ENCODE results near the gene CRYBB1. TPM values are rescaled to one million over a fixed set of nuclear protein-coding genes. Genes with fewer than 3 reads are reported as not detected.

Gene CRYBB1
- total RNA-seq, 3 donors from 2014 or later (not counting 1 experiment from before 2014, with no cell fraction given), result not detected

DNA sequence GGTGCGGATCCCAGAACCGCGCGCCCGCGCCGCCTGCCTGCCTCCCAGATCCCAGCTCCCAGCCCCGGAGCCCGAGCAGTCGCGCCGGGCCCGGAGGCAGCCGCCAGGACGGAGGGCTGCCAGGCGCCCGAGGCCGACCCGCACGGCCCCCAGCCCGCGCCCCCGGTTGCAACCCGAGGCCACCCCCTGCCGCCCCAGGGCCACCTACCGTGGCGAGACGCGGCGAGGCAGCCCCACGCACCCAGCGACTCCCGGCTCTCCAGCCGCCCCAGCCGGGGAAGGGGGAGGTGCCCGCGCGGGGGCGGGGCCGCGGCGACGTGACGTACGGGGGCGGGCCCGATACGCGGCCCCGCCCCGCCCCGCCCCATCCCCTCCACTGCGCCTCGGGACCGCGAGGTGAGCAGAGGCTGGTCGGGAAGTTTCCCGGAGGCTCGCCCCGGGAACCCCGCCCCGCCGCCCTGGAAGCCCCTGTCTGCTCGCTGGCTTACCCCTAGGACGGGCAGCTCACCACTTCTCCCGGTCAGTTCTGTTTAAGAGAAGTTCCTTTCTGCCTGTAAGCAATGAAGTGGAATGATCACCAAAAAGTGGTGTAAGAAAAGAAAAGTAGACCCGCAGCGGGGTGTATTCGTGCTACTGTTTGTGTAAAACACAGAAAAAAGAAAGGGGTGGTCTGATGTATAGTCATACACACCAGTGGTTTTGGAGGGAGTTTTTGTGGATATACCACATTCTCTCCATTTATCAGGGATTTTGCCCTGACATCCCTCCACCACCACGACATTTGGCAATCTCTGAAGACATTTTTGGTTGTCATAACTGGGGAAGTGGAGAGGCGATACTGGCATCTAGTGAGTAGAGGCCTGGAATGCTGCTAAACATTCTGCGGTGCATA lies 27.7 kb downstream of the CRYBB1 start, which contains the start of gene TPST2:
Gene TPST2 (minus strand): TSS at position 288 of the 892 bp plus-strand sequence. CDS start 48,502 bp downstream, outside the sequence.
- peaks cover 83% of the 10 kb centered on the region for H3K4me1 ChIP-seq (ENCODE audit: control insufficient read depth, insufficient read depth, low read length)
- H3K27me3 ChIP-seq (ENCODE audit: control insufficient read depth, insufficient read depth, low read length), result no peaks in the 10 kb centered on the region
- H3K4me1 Mint-ChIP-seq, result peaks cover 66 to 77% of the 10 kb centered on the region in 2 donors
- peak within 1 kb of the TSS; percentile 94 for H3K4me3 Mint-ChIP-seq
- no peaks in the 10 kb centered on the region for H3K27me3 Mint-ChIP-seq (ENCODE audit: low read depth in 2 of 2)
- TF ChIP-seq, protein P1, sequence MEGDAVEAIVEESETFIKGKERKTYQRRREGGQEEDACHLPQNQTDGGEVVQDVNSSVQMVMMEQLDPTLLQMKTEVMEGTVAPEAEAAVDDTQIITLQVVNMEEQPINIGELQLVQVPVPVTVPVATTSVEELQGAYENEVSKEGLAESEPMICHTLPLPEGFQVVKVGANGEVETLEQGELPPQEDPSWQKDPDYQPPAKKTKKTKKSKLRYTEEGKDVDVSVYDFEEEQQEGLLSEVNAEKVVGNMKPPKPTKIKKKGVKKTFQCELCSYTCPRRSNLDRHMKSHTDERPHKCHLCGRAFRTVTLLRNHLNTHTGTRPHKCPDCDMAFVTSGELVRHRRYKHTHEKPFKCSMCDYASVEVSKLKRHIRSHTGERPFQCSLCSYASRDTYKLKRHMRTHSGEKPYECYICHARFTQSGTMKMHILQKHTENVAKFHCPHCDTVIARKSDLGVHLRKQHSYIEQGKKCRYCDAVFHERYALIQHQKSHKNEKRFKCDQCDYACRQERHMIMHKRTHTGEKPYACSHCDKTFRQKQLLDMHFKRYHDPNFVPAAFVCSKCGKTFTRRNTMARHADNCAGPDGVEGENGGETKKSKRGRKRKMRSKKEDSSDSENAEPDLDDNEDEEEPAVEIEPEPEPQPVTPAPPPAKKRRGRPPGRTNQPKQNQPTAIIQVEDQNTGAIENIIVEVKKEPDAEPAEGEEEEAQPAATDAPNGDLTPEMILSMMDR (IDR thresholded peaks at IDR 0.05), result no peak
- H3K9me3 Mint-ChIP-seq, result no peaks in the 10 kb centered on the region
- H3K9me3 ChIP-seq (ENCODE audit: control insufficient read depth, insufficient read depth, low read length), result no peaks in the 10 kb centered on the region
- H3K4me3 ChIP-seq (ENCODE audit: low read length), result peak within 1 kb of the TSS; percentile 83
- WGBS (ENCODE audit: insufficient coverage), result 0% methylated on average over 70 of the region's 72 CpGs
- intact Hi-C loops (cut with micrococcal nuclease), result loop anchor here (1.0 to 5.0 kb wide), 4 partner anchors 43 to 88 kb away; no protein-coding TSS in a partner anchor
- peak within 1 kb of the TSS; percentile 92 to 94 for H3K27ac Mint-ChIP-seq
- H3K36me3 ChIP-seq (ENCODE audit: control insufficient read depth, insufficient read depth, low read length), result no peaks in the 10 kb centered on the region
- peak; percentile 73 to 89 (median 77) for ATAC-seq
- H3K27ac ChIP-seq (ENCODE audit: low read length), result peak within 1 kb of the TSS; percentile 81
- no peaks in the 10 kb centered on the region for H3K36me3 Mint-ChIP-seq
- peak; percentile 79 to 91 for DNase-seq

DNA sequence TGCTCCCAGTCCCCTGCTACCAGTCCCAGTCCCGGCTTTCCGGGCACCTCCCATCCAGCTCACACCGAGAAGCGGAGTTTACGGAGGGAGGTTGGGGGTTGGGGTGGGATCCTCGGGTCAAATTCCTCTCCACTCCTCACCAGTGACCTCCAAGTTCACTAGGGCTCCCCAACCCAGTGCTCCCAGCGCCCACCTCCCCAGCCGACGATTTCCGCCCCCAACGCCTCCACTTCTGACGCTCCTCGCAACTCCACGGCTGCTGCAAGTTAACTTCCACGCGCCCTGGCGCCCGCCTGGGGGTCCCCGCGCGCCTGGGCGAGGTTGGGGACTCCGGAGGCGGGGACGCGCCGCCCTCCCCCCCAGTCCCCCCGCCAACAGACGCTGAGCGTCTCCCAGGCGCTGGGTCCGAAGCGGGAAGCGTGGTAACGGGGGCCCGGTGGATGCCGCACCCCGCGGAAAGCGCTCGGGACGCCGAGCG lies 28.4 kb downstream of the CRYBB1 start:
- intact Hi-C loops (cut with micrococcal nuclease), result loop anchor here (5.0 kb wide), 1 partner anchor 42 kb away; no protein-coding TSS in a partner anchor
- Histone ChIP-seq H3K4me1 (ENCODE audit: control insufficient read depth, insufficient read depth, low read length) (peaks cover 83% of the 10 kb centered on the region), H3K27me3 (ENCODE audit: control insufficient read depth, insufficient read depth, low read length) (no peaks in the 10 kb centered on the region), H3K4me3 (ENCODE audit: low read length) (peak overlapping the region; percentile 83), H3K36me3 (ENCODE audit: control insufficient read depth, insufficient read depth, low read length) (no peaks in the 10 kb centered on the region), H3K27ac (ENCODE audit: low read length) (peak overlapping the region; percentile 57), H3K9me3 (ENCODE audit: control insufficient read depth, insufficient read depth, low read length) (no peaks in the 10 kb centered on the region)
- ATAC-seq (peak; percentile 4 to 22 (median 12)), DNase-seq (peak; percentile 40 to 60)
- Mint-ChIP-seq H3K9me3 (no peaks in the 10 kb centered on the region), H3K36me3 (no peaks in the 10 kb centered on the region), H3K27ac (peak overlapping the region; percentile 92 to 94), H3K4me1 (peaks cover 67 to 79% of the 10 kb centered on the region in 2 donors), H3K27me3 (ENCODE audit: low read depth in 2 of 2) (no peaks in the 10 kb centered on the region), H3K4me3 (peak overlapping the region; percentile 92)
- TF ChIP-seq, protein P1 (IDR thresholded peaks at IDR 0.05), result no peak
- WGBS (ENCODE audit: insufficient coverage), result 0% methylated on average over 39 of the region's 44 CpGs

DNA sequence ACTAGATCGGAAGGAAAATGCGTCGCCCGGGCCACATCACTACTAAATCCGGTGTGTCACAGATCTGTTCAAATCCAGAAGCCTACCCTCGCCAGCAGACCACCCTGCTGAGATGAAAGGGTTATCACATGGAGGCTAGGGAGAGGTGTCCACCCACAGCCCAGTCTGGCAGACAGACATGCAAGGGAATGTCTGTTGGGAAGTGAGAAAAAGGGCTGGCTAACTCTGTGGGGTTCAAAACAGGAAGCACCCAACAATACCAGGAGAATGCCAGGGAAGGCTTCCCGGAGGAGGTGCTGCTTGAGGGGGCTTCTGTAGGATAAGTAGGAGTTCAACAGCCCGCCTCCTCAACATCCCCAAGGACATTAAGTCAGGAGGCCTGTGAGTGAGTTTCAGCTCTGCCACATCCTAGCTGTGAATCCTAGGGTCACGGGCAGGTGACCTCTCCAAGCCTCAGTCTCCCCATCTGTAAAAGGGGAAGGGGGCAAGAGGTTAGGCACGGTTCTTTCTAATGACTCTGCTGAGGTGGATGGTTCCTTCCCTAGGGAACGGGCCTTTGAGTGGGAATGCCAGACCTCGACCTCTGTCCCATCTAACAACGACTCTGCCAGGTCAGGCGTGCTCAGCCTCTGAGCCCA lies 29.0 kb downstream of the CRYBB1 start:
- TF ChIP-seq, protein P1 (IDR thresholded peaks at IDR 0.05), result no peak
- H3K4me1 ChIP-seq (ENCODE audit: control insufficient read depth, insufficient read depth, low read length), result peaks cover 83% of the 10 kb centered on the region
- Mint-ChIP-seq H3K4me3 (peak overlapping the region; percentile 92), H3K36me3 (no peaks in the 10 kb centered on the region), H3K9me3 (no peaks in the 10 kb centered on the region), H3K4me1 (peaks cover 67 to 79% of the 10 kb centered on the region in 2 donors), H3K27me3 (ENCODE audit: low read depth in 2 of 2) (no peaks in the 10 kb centered on the region), H3K27ac (peak overlapping the region; percentile 92 to 94)
- WGBS (ENCODE audit: insufficient coverage), result 24% methylated on average over 12 of the region's 14 CpGs
- ATAC-seq (no peak), DNase-seq (no peak)
- no peaks in the 10 kb centered on the region for H3K27me3 ChIP-seq (ENCODE audit: control insufficient read depth, insufficient read depth, low read length)
- H3K27ac ChIP-seq (ENCODE audit: low read length), result peak overlapping the region; percentile 57
- H3K4me3 ChIP-seq (ENCODE audit: low read length), result peak overlapping the region; percentile 83
- intact Hi-C loops (cut with micrococcal nuclease), result loop anchor here (5.0 kb wide), 1 partner anchor 42 kb away; no protein-coding TSS in a partner anchor
- no peaks in the 10 kb centered on the region for H3K9me3 ChIP-seq (ENCODE audit: control insufficient read depth, insufficient read depth, low read length)
- peaks cover 3% of the 10 kb centered on the region for H3K36me3 ChIP-seq (ENCODE audit: control insufficient read depth, insufficient read depth, low read length)

All from natural killer cell (primary cell).